Activated CD4-positive, alpha-beta T cell treated with anti-CD3 and anti-CD28 coated beads, Interleukin-2, amount 10 ng/mL, durations not matched to agents 24 days and 14 days (primary cell): ENCODE measurements around the gene SMC5. TPM values are rescaled to one million over a fixed set of nuclear protein-coding genes. Genes with fewer than 3 reads are reported as not detected.

Experiments used
- total RNA-seq: library from RNA; stranded (reverse); gene quantifications from 2 replicates; pipeline ENCODE4 v1.2.3, GENCODE V29; 2022

SMC5 gene
- total RNA-seq, 1 donor from 2014 or later, result 47.0 TPM

Other genes with a start within 250 kb of the SMC5 start
- not detected in 2 replicates for gene MAMDC2, start 215.1 kb upstream of the SMC5 start, total RNA-seq
- gene KLF9, start 155.7 kb downstream of the SMC5 start, total RNA-seq, result 16.3 and 16.5 TPM in 2 replicates